ENCODE data around the gene HOXA1.

The HOXA1 gene

GRCh38 chr7:27123477-27124053, 27.8 kb upstream of the HOXA1 start:
- peaks cover 100% of the 10 kb centered on the region for H3K27me3 ChIP-seq (ENCODE audit: control insufficient read depth, insufficient read depth, low read length)
- no peak overlapping the region for H3K27ac ChIP-seq (ENCODE audit: low read depth, low read length)
- H3K36me3 ChIP-seq (ENCODE audit: control insufficient read depth, insufficient read depth, low read length) = no peaks in the 10 kb centered on the region
- no peaks in the 10 kb centered on the region for H3K9me3 ChIP-seq (ENCODE audit: control insufficient read depth, insufficient read depth, low read depth, low read length)
- H3K4me3 ChIP-seq (ENCODE audit: low read depth, low read length) = peak overlapping the region; percentile 2; the same call in 1 of the 2 replicates
- H3K4me1 ChIP-seq (ENCODE audit: control insufficient read depth, insufficient read depth, low read length) = peaks cover 17% of the 10 kb centered on the region; the same call in 1 of the 2 replicates
- peak overlapping the region; percentile 45 for H3K9ac ChIP-seq (ENCODE audit: low read length)

- Histone ChIP-seq H3K9me3 (ENCODE audit: control insufficient read depth, insufficient read depth, low read depth, low read length) (no peaks in the 10 kb centered on the region), H3K4me3 (ENCODE audit: low read depth, low read length) (peak overlapping the region; percentile 2; the same call in 1 of the 2 replicates), H3K36me3 (ENCODE audit: control insufficient read depth, insufficient read depth, low read length) (no peaks in the 10 kb centered on the region), H3K27ac (ENCODE audit: low read depth, low read length) (no peak overlapping the region), H3K27me3 (ENCODE audit: control insufficient read depth, insufficient read depth, low read length) (peaks cover 100% of the 10 kb centered on the region), H3K9ac (ENCODE audit: low read length) (peak overlapping the region; percentile 45), H3K4me1 (ENCODE audit: control insufficient read depth, insufficient read depth, low read length) (peaks cover 18% of the 10 kb centered on the region; the same call in 1 of the 2 replicates)
Observed at GRCh38 chr7:27123007-27123476, 27.2 kb upstream of the HOXA1 start.

DNA sequence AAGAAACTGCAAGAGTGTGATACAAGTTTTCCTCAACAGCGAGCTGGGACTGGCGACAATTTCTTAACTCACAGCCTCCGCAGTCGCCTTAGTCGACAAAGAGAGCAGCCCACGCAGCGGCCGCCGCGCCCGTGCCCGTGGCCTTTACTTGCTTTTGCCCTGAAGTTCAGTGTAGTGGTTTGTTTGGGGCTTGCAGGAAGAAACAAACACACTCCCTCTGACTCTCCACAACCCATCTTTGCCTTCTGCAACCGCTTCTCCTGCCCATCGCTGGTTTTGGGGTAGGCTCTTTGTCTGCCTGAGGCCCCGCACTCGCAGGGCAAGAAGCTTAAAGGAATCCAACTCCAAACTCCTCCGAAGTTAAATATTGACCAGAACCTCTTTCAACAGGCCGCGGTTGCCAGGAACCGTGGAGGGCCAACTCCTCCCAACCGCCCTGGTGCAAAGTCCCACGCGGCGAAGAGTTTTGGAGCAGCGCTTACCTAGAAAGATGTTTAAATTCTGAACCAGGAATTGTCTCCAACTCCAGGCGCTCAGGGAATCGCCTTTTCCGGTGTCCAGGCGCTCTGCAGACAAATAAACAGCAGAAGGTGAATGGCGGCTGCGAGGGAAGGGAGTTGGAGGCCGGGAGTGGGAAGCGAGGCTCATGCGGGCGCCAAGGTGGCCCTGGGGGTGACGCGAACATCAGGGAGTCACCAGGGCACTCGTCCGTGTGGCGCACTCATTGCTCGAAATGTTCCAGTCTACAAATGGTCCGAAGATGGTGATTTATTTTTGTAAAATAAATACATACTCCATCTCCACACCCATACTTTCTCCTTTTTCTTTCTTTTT, 26.5 kb upstream of the HOXA1 start:
- Histone ChIP-seq H3K36me3 (ENCODE audit: control insufficient read depth, insufficient read depth, low read length) (no peaks in the 10 kb centered on the region), H3K9me3 (ENCODE audit: control insufficient read depth, insufficient read depth, low read depth, low read length) (no peaks in the 10 kb centered on the region), H3K4me3 (ENCODE audit: low read depth, low read length) (peak overlapping the region; percentile 9; the same call in 1 of the 2 replicates), H3K27ac (ENCODE audit: low read depth, low read length) (no peak overlapping the region), H3K27me3 (ENCODE audit: control insufficient read depth, insufficient read depth, low read length) (peaks cover 100% of the 10 kb centered on the region), H3K9ac (ENCODE audit: low read length) (peak overlapping the region; percentile 45), H3K4me1 (ENCODE audit: control insufficient read depth, insufficient read depth, low read length) (peaks cover 23% of the 10 kb centered on the region; the same call in 1 of the 2 replicates)

DNA sequence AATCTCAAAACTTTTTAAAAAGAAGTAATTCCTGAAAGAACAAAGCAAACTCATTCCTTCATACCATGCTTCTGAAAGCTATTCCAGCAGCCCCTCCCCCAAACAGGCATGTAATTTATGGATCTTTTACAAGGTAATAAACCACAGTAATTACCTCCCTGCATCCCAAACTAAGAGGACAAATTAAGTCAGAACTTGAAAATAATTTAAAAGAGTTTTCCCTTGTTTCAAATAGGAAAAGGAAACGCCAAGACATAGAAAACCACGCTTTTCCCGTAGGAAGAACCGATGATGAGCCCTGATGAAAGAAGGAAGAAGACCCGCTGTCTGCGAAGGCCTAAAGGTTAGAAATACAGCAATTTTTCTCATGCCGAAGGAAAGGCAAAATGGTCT, 25.9 kb upstream of the HOXA1 start:
- peaks cover 23% of the 10 kb centered on the region; the same call in 1 of the 2 replicates for H3K4me1 ChIP-seq (ENCODE audit: control insufficient read depth, insufficient read depth, low read length)
- no peaks in the 10 kb centered on the region for H3K36me3 ChIP-seq (ENCODE audit: control insufficient read depth, insufficient read depth, low read length)
- H3K4me3 ChIP-seq (ENCODE audit: low read depth, low read length) = peak overlapping the region; percentile 9; the same call in 1 of the 2 replicates
- no peak overlapping the region for H3K27ac ChIP-seq (ENCODE audit: low read depth, low read length)
- peaks cover 100% of the 10 kb centered on the region for H3K27me3 ChIP-seq (ENCODE audit: control insufficient read depth, insufficient read depth, low read length)
- H3K9ac ChIP-seq (ENCODE audit: low read length) = peak overlapping the region; percentile 30
- no peaks in the 10 kb centered on the region for H3K9me3 ChIP-seq (ENCODE audit: control insufficient read depth, insufficient read depth, low read depth, low read length)

DNA sequence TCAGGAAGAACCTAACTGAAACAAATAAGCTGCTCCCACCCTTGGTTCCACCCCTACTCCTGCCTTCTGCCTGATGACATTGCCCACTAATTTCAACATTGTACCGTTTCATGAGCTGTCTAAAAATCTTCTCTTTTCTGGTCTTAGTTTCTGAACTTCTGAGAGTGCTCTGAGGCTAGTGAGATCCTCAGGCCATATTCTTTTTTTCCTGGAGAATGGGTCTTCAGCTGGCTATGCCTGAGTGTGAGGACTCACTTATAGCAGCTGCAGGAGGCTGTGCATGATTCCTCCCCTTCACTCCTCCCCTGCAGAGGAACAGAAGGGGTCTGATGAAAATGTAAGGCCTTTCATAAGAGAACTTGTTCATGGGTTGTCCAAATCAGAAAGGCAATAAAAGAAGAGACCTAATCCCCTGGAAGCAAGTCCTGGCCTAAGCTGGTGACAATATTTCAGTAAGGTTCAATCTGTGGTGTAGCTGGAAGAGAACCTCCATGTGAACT, 23.7 kb upstream of the HOXA1 start:
- no peak overlapping the region for H3K4me3 ChIP-seq (ENCODE audit: low read depth, low read length)
- peak overlapping the region; percentile 30 for H3K9ac ChIP-seq (ENCODE audit: low read length)
- H3K4me1 ChIP-seq (ENCODE audit: control insufficient read depth, insufficient read depth, low read length) = peaks cover 27% of the 10 kb centered on the region; the same call in 1 of the 2 replicates
- no peaks in the 10 kb centered on the region for H3K36me3 ChIP-seq (ENCODE audit: control insufficient read depth, insufficient read depth, low read length)
- H3K27me3 ChIP-seq (ENCODE audit: control insufficient read depth, insufficient read depth, low read length) = peaks cover 100% of the 10 kb centered on the region
- H3K27ac ChIP-seq (ENCODE audit: low read depth, low read length) = no peak overlapping the region
- H3K9me3 ChIP-seq (ENCODE audit: control insufficient read depth, insufficient read depth, low read depth, low read length) = no peaks in the 10 kb centered on the region

DNA sequence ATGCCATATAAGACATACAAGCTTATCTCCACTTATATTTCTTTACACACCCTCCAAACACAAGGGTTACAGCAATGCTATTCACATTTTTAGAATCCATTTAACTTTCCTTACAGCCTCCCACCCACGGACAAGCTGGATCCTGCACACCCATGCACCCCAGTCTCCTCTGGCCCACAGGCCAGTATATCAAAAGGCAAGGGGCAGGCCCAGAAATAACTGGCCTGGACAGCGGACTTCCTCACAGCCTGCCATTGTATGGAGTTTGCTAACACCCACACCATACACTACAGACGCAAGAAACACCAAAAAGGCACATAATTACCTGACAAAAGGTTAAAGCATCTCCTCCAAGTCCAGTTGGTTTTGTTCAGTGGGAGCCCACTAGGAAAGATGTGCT, 22.8 kb upstream of the HOXA1 start:
- Histone ChIP-seq H3K4me1 (ENCODE audit: control insufficient read depth, insufficient read depth, low read length) (peaks cover 27% of the 10 kb centered on the region; the same call in 1 of the 2 replicates), H3K36me3 (ENCODE audit: control insufficient read depth, insufficient read depth, low read length) (no peaks in the 10 kb centered on the region), H3K4me3 (ENCODE audit: low read depth, low read length) (peak overlapping the region; percentile 47; the same call in 1 of the 2 replicates), H3K9ac (ENCODE audit: low read length) (peak overlapping the region; percentile 47), H3K27me3 (ENCODE audit: control insufficient read depth, insufficient read depth, low read length) (peaks cover 98% of the 10 kb centered on the region), H3K9me3 (ENCODE audit: control insufficient read depth, insufficient read depth, low read depth, low read length) (no peaks in the 10 kb centered on the region), H3K27ac (ENCODE audit: low read depth, low read length) (no peak overlapping the region)

DNA sequence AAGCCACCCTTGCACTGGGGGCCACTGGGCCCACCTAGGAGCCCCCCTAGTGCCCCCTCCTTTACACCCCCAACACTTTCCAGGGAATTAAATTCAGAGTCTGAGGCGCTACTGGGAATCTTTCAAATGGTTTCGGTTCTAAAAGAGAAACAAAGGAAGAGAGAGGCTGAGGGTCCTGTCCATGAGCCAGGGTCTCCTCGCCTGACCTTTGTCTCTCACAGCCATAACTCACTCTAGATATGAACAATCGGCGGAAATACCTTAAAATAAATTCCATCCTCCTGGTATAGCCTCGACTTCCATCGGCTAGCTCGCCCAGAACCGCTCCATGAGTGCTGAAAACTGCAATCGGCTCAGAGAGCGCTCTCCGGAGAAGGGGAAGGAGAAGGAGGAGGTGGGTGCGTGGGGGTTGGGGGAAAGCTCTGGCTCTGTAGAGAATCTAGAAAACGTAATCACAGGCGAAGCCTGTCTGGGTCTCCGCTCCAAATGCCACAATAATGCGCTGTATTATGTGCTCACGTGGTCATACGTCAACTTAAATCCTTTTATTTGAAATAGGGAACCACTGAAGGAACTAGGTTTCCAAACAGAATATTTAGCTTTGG, 22.2 kb upstream of the HOXA1 start:
- Histone ChIP-seq H3K4me3 (ENCODE audit: low read depth, low read length) (peak overlapping the region; percentile 47; the same call in 1 of the 2 replicates), H3K9ac (ENCODE audit: low read length) (peak overlapping the region; percentile 47), H3K27me3 (ENCODE audit: control insufficient read depth, insufficient read depth, low read length) (peaks cover 98% of the 10 kb centered on the region), H3K4me1 (ENCODE audit: control insufficient read depth, insufficient read depth, low read length) (peaks cover 25% of the 10 kb centered on the region; the same call in 1 of the 2 replicates), H3K27ac (ENCODE audit: low read depth, low read length) (no peak overlapping the region), H3K36me3 (ENCODE audit: control insufficient read depth, insufficient read depth, low read length) (no peaks in the 10 kb centered on the region), H3K9me3 (ENCODE audit: control insufficient read depth, insufficient read depth, low read depth, low read length) (no peaks in the 10 kb centered on the region)

GRCh38 chr7:27116962-27117886, 21.4 kb upstream of the HOXA1 start:
- Histone ChIP-seq H3K27me3 (ENCODE audit: control insufficient read depth, insufficient read depth, low read length) (peaks cover 98% of the 10 kb centered on the region), H3K4me1 (ENCODE audit: control insufficient read depth, insufficient read depth, low read length) (peaks cover 20% of the 10 kb centered on the region; the same call in 1 of the 2 replicates), H3K27ac (ENCODE audit: low read depth, low read length) (no peak overlapping the region), H3K36me3 (ENCODE audit: control insufficient read depth, insufficient read depth, low read length) (no peaks in the 10 kb centered on the region), H3K4me3 (ENCODE audit: low read depth, low read length) (peak overlapping the region; percentile 47; the same call in 1 of the 2 replicates), H3K9me3 (ENCODE audit: control insufficient read depth, insufficient read depth, low read depth, low read length) (no peaks in the 10 kb centered on the region), H3K9ac (ENCODE audit: low read length) (peak overlapping the region; percentile 56)

- Histone ChIP-seq H3K9me3 (ENCODE audit: control insufficient read depth, insufficient read depth, low read depth, low read length) (no peaks in the 10 kb centered on the region), H3K27ac (ENCODE audit: low read depth, low read length) (no peak overlapping the region), H3K4me3 (ENCODE audit: low read depth, low read length) (peak overlapping the region; percentile 47; the same call in 1 of the 2 replicates), H3K4me1 (ENCODE audit: control insufficient read depth, insufficient read depth, low read length) (peaks cover 18% of the 10 kb centered on the region; the same call in 1 of the 2 replicates), H3K27me3 (ENCODE audit: control insufficient read depth, insufficient read depth, low read length) (peaks cover 98% of the 10 kb centered on the region), H3K9ac (ENCODE audit: low read length) (peak overlapping the region; percentile 79), H3K36me3 (ENCODE audit: control insufficient read depth, insufficient read depth, low read length) (no peaks in the 10 kb centered on the region)
Observed at GRCh38 chr7:27116031-27116961, 20.5 kb upstream of the HOXA1 start.

Data from HUES6 (cell line).